SK-N-MC (cell line): ENCODE results near the gene TAX1BP1.

Source experiments
- EZH2 ChIP-seq: fragments of 200-600 bp; sonication (generic); IDR thresholded peaks from one replicate; pipeline ENCODE4 v1.6.1; 2017; ENCODE audit warnings: antibody characterized with exemption
- POLR2AphosphoS5 ChIP-seq: IDR thresholded peaks from 2 replicates; pipeline ENCODE4 v1.6.1; 2012; ENCODE audit warnings: mild to moderate bottlenecking, low read depth, low read length, borderline replicate concordance

DNA sequence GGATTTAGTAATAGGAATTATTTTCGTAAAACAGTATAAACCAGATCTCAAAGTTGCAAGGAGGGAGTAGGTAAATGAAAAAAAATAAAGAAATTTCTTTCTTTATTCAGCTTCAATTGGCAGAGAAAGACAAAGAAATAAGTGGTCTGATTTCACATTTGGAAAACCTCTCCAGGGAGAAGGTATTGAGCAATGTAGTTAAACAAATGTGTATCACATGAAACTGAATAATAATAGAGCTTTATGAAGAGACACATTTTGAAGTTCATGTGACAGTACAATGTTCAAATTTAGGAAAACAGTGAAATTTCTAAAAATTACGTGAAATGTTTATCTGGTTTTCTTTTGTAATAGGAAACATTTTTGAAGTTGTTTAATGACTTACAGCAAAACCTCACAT, 63.0 kb downstream of the TAX1BP1 start:
- no peak for TF ChIP-seq POLR2AphosphoS5
- no peak for TF ChIP-seq EZH2
